Smooth muscle cell (in vitro differentiated cells): Measurements from ENCODE around the gene TNIK. TPM values are rescaled to one million over a fixed set of nuclear protein-coding genes. Genes with fewer than 3 reads are reported as not detected.
A peak's percentile ranks its signal among the peaks of the same experiment; 100 is the strongest.

Experiments
- DNase-seq: peaks from one replicate; lab custom pipeline; 2025; ENCODE audit not compliant: unreplicated experiment; lab: John Stamatoyannopoulos, UW
- H2AFZ ChIP-seq: fragments of 200-600 bp; sonication (generic); 2 replicates; pipeline ENCODE4 v1.6.0; 2016; ENCODE audit warnings: antibody characterized with exemption, low read depth, mild to moderate bottlenecking
- H3F3A ChIP-seq: fragments of 200-600 bp; sonication (generic); 2 replicates; pipeline ENCODE4 v1.6.0; 2017; ENCODE audit warnings: antibody characterized with exemption, low read depth
- H3K27ac ChIP-seq: fragments of 200-600 bp; sonication (generic); 2 replicates; pipeline ENCODE4 v1.5.1; 2016; ENCODE audit warnings: low read depth, mild to moderate bottlenecking
- H3K27me3 ChIP-seq: fragments of 200-600 bp; sonication (generic); 2 replicates; pipeline ENCODE4 v1.6.1; 2016; ENCODE audit warnings: low read depth, mild to moderate bottlenecking
- H3K36me3 ChIP-seq: fragments of 200-600 bp; sonication (generic); 2 replicates; pipeline ENCODE4 v1.5.1; 2016; ENCODE audit warnings: low read depth
- H3K4me1 ChIP-seq: fragments of 200-600 bp; sonication (generic); 2 replicates; pipeline ENCODE4 v1.5.1; 2016; ENCODE audit warnings: low read depth
- H3K4me2 ChIP-seq: fragments of 200-600 bp; sonication (generic); 2 replicates; pipeline ENCODE4 v1.6.0; 2016; ENCODE audit warnings: mild to moderate bottlenecking
- H3K4me3 ChIP-seq: fragments of 200-600 bp; sonication (generic); 2 replicates; pipeline ENCODE4 v1.5.1; 2016; ENCODE audit warnings: mild to moderate bottlenecking
- H3K79me2 ChIP-seq: fragments of 200-600 bp; sonication (generic); 2 replicates; pipeline ENCODE4 v1.6.0; 2016; ENCODE audit warnings: low read depth, mild to moderate bottlenecking
- H3K9ac ChIP-seq: fragments of 200-600 bp; sonication (generic); 2 replicates; pipeline ENCODE4 v1.6.0; 2016; ENCODE audit warnings: low read depth
- H3K9me3 ChIP-seq: fragments of 200-600 bp; sonication (generic); replicated peaks from 2 replicates; pipeline ENCODE4 v1.5.1; 2016; ENCODE audit warnings: low read depth
- H4K20me1 ChIP-seq: fragments of 200-600 bp; sonication (generic); 2 replicates; pipeline ENCODE4 v1.6.0; 2016; ENCODE audit warnings: low read depth
- WGBS: methylation state at CpG from one replicate; pipeline ENCODE4 v1.1.7; 2016; ENCODE audit warnings: low lambda C conversion rate; 5-methylcytosine and 5-hydroxymethylcytosine counted together
- polyA plus RNA-seq: library from polyadenylated mRNA; unstranded; fragments of >200 nt; fragmentation: Nextera tagmentation; extraction: Ambion mirVana; gene quantifications from 2 replicates; pipeline ENCODE4 v1.2.1, GENCODE V29; 2016
- total RNA-seq: library from RNA; depleted of rRNA; stranded (reverse); fragments of >200 nt; gene quantifications from 2 replicates; pipeline ENCODE4 v1.2.3, GENCODE V29; 2014
- TF ChIP-seq, protein P1 (sequence below): fragments of 200-600 bp; sonication (generic); IDR thresholded peaks from 2 replicates; pipeline ENCODE4 v1.5.1; 2017; ENCODE audit warnings: borderline replicate concordance, mild to moderate bottlenecking, antibody characterized with exemption; ENCODE audit not compliant: insufficient read depth, poor library complexity, severe bottlenecking

TNIK gene
- total and polyA plus RNA-seq, 2 experiments from 2014 or later: 10.4 to 12.5 TPM

DNA sequence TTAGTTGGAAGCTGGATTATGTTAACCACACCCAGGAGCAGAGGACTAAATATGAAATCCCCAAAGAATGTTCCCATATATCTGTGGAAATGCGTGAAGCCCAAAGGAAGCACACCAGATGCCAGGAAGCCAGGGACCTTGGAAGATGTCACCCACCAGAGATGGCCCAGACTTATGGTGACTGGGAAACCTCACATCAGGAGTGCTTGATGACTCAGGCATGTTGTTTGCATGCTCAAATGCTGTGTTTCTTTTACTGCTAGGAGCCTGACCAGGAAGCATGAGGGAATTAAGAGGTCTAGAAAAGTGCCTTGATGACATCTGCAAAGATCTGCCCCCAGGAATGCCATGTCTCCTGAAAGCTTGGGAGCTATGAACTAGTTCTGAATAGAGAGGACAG, 324.7 kb downstream of the TNIK start:
- Histone ChIP-seq H3K9me3 (no peaks in the 10 kb centered on the region), H3K27ac (peak overlapping the region; percentile 95), H4K20me1 (no peaks in the 10 kb centered on the region), H3K27me3 (no peaks in the 10 kb centered on the region), H3K4me2 (peak overlapping the region; percentile 30), H2AFZ (no peak overlapping the region), H3K36me3 (no peaks in the 10 kb centered on the region), H3K9ac (peak overlapping the region; percentile 42), H3K79me2 (no peaks in the 10 kb centered on the region), H3K4me3 (no peak overlapping the region), H3K4me1 (peaks cover 14% of the 10 kb centered on the region), H3F3A (peaks cover 5% of the 10 kb centered on the region)
- DNase-seq: no peak
- WGBS: 22% methylated on average over 1 of the region's 1 CpG
- TF ChIP-seq, protein P1, sequence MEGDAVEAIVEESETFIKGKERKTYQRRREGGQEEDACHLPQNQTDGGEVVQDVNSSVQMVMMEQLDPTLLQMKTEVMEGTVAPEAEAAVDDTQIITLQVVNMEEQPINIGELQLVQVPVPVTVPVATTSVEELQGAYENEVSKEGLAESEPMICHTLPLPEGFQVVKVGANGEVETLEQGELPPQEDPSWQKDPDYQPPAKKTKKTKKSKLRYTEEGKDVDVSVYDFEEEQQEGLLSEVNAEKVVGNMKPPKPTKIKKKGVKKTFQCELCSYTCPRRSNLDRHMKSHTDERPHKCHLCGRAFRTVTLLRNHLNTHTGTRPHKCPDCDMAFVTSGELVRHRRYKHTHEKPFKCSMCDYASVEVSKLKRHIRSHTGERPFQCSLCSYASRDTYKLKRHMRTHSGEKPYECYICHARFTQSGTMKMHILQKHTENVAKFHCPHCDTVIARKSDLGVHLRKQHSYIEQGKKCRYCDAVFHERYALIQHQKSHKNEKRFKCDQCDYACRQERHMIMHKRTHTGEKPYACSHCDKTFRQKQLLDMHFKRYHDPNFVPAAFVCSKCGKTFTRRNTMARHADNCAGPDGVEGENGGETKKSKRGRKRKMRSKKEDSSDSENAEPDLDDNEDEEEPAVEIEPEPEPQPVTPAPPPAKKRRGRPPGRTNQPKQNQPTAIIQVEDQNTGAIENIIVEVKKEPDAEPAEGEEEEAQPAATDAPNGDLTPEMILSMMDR: no peak

DNA sequence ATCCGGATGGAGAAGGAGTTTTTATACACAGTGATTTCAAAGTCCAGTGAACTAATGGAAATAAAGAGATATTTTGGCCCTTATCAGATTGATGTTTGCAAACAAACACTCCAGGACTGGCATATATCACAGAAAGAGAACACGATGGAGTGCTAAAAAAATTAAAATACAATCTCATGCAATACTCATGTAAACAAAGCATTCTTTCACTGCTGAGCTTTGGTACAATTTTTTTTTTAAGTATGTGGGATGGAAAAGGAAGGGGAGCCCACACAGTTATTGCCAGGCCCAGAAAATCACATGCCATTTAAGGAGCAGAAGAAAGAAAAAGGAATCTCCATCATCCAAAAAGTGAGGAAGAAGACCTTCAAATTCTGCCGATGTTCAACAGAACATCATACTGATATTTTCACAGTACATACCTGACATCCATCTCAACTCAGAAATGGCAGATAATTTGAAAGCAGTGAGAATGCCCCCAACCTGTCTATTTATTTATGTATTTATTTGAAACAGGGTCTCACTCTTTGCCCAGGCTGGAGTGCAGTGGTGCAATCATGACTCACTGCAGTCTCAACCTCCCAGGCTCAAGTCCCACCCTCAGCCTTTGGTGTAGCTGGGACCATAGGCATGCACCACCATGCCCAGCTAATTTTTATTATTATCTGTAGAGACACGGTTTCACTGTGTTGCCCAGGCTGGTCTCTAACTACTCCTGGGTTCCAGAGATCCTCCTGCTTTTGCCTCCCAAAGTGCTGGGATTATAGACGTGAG, 326.2 kb downstream of the TNIK start:
- H3K27ac ChIP-seq: peak overlapping the region; percentile 95
- no peak for DNase-seq
- no peaks in the 10 kb centered on the region for H3K36me3 ChIP-seq
- no peak overlapping the region for H3K9ac ChIP-seq
- no peaks in the 10 kb centered on the region for H3K9me3 ChIP-seq
- no peak overlapping the region for H3K4me3 ChIP-seq
- peaks cover 14% of the 10 kb centered on the region for H3K4me1 ChIP-seq
- peaks cover 5% of the 10 kb centered on the region for H3F3A ChIP-seq
- H4K20me1 ChIP-seq: no peaks in the 10 kb centered on the region
- WGBS: 76% methylated on average over 5 of the region's 5 CpGs
- no peaks in the 10 kb centered on the region for H3K79me2 ChIP-seq
- H3K27me3 ChIP-seq: no peaks in the 10 kb centered on the region
- TF ChIP-seq, protein P1: no peak
- peak overlapping the region; percentile 30 for H3K4me2 ChIP-seq
- no peak overlapping the region for H2AFZ ChIP-seq

DNA sequence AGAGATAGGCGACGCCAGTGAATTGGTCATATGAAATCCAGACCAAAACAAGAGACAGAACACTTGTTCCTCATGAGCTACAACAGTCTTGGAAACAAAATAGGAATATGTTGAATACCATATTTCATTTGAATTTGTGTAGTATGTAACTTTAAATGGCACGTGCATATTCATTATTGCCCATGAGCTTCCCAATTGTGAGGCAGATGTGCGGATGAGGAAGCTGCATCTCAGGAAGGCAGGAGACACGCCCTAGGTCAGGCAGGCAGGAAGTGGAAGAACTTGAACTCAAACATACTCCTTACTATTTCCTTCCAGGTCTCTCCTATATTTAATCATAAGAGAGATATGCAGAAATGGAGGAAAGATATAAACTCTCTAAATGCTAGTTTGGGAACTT, 326.9 kb downstream of the TNIK start:
- TF ChIP-seq, protein P1: no peak
- H3K27ac ChIP-seq: peak overlapping the region; percentile 95
- no peaks in the 10 kb centered on the region for H3K9me3 ChIP-seq
- 87% methylated on average over 5 of the region's 5 CpGs for WGBS
- DNase-seq: no peak
- peak overlapping the region; percentile 21 for H3K9ac ChIP-seq
- H3K27me3 ChIP-seq: no peaks in the 10 kb centered on the region
- H2AFZ ChIP-seq: no peak overlapping the region
- peaks cover 14% of the 10 kb centered on the region for H3K4me1 ChIP-seq
- no peaks in the 10 kb centered on the region for H4K20me1 ChIP-seq
- H3K36me3 ChIP-seq: no peaks in the 10 kb centered on the region
- peak overlapping the region; percentile 15 for H3K4me2 ChIP-seq
- H3F3A ChIP-seq: peaks cover 5% of the 10 kb centered on the region
- H3K79me2 ChIP-seq: no peaks in the 10 kb centered on the region
- H3K4me3 ChIP-seq: no peak overlapping the region

DNA sequence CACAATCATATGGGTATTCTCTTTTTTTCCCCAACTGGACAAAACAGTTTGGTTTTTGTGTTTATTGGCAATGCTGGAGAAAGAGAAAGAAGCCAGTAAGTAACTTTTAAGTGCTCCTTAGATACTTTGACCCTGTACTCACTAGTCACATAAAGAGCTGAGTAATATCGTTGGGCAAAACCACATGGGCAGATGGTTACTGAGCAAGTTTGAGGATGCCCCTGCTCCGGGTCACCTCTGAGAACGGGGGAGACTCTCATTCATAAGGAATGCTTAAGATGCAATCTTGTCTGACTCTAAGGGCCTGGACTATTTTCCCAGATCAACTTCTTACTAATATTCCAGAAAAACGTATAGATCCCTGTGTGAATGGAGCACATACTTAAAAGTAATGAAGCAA, 327.3 kb downstream of the TNIK start:
- TF ChIP-seq, protein P1: no peak
- Histone ChIP-seq H3F3A (peaks cover 5% of the 10 kb centered on the region), H3K36me3 (no peaks in the 10 kb centered on the region), H3K9me3 (no peaks in the 10 kb centered on the region), H3K4me3 (no peak overlapping the region), H2AFZ (no peak overlapping the region), H3K4me1 (peaks cover 14% of the 10 kb centered on the region), H4K20me1 (no peaks in the 10 kb centered on the region), H3K9ac (peak overlapping the region; percentile 60), H3K4me2 (peak overlapping the region; percentile 15), H3K27me3 (no peaks in the 10 kb centered on the region), H3K79me2 (no peaks in the 10 kb centered on the region), H3K27ac (peak overlapping the region; percentile 95)
- WGBS: 25% methylated on average over 4 of the region's 4 CpGs
- no peak for DNase-seq
